GM18499 (cell line): ENCODE results near the gene CCDC142.

Experiments
- ATAC-seq: cut with Tn5 transposase; IDR thresholded peaks from one replicate; pipeline ENCODE4 v1.9.1; 2021; ENCODE audit warnings: moderate number of reproducible peaks; ENCODE audit not compliant: insufficient read depth, unreplicated experiment

CCDC142 gene

GRCh38 chr2:74514368-74515270 lies 31.8 kb upstream of the CCDC142 start, which contains the start of gene TLX2:
Gene TLX2, plus strand, starts transcription at chr2:74514450. Its CDS starts 357 bp downstream, at chr2:74514807.
- no peak for ATAC-seq

- no peak for ATAC-seq
Measured at GRCh38 chr2:74513605-74514367, 31.0 kb upstream of the CCDC142 start.

GRCh38 chr2:74512744-74513604 lies 30.2 kb upstream of the CCDC142 start:
- no peak for ATAC-seq

- no peak for ATAC-seq
Measured at GRCh38 chr2:74511104-74511989, 28.5 kb upstream of the CCDC142 start.

GRCh38 chr2:74510272-74510671 lies 27.5 kb upstream of the CCDC142 start:
- ATAC-seq, result no peak

GRCh38 chr2:74507926-74508520 lies 25.2 kb upstream of the CCDC142 start:
- ATAC-seq, result no peak

- ATAC-seq, result peak; percentile 84
Measured at GRCh38 chr2:74507145-74507925, 24.5 kb upstream of the CCDC142 start, which contains the start of gene PCGF1. Gene PCGF1, minus strand, starts transcription at chr2:74507695. Its CDS starts 27 bp downstream, at chr2:74507668.

- no peak for ATAC-seq
Measured at GRCh38 chr2:74505448-74506246, 22.8 kb upstream of the CCDC142 start.

- no peak for ATAC-seq
Measured at GRCh38 chr2:74504591-74504990, 21.8 kb upstream of the CCDC142 start.

GRCh38 chr2:74503506-74504475 lies 21.0 kb upstream of the CCDC142 start:
- ATAC-seq, result no peak

GRCh38 chr2:74502720-74503505 lies 20.1 kb upstream of the CCDC142 start:
- ATAC-seq, result no peak

- no peak for ATAC-seq
Measured at GRCh38 chr2:74502147-74502719, 19.4 kb upstream of the CCDC142 start.

- no peak for ATAC-seq
Measured at GRCh38 chr2:74501335-74502071, 18.7 kb upstream of the CCDC142 start.

- no peak for ATAC-seq
Measured at GRCh38 chr2:74500578-74500946, 17.8 kb upstream of the CCDC142 start.
